GM19467 (cell line): ENCODE data around the gene ADGRL2.

Experiments used
- ATAC-seq: cut with Tn5 transposase; IDR thresholded peaks from one replicate; pipeline ENCODE4 v1.9.1; 2021; ENCODE audit warnings: mild to moderate bottlenecking, moderate library complexity; ENCODE audit not compliant: unreplicated experiment

Gene ADGRL2

DNA sequence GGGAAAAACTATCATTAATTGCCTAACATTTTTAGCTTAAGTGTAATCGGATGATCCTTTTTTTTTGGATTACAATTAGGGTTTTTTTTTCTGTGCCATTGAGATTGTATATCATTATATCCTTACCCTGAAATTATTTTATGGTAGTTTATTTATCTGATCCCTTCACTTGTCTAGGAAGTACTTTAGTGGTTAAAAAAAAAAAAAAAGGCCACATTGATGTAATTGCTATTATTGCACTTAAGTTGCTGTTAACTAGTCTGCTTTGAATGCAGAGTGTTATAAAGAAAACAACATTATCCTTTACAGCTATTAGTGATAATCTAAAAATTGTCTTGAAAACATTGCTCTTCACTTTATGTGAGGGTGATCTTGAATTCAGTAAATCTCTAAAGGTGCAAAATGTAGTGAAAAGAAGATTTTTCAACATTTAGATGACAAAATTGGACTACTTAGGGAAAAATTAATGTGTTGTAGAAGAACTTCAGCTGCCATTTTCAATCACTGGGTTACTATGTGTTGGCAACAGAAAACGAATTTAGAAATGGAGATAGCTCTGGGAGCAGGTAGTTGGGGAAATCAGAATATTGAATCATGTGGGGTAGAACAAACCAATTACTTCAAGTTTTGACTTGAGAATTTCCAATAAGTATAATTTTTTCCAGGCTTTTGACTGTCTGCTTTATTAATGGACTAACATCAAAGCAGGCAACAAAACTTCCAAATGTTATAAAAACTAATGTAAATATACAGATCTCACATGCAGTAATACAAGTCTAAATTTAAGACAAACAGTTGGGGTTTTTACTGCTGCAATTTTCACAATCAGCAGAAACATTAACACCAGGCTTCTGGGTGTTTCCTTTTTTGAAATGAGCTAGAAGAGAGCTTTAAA, 5.0 kb downstream of the ADGRL2 start:
- no peak for ATAC-seq

DNA sequence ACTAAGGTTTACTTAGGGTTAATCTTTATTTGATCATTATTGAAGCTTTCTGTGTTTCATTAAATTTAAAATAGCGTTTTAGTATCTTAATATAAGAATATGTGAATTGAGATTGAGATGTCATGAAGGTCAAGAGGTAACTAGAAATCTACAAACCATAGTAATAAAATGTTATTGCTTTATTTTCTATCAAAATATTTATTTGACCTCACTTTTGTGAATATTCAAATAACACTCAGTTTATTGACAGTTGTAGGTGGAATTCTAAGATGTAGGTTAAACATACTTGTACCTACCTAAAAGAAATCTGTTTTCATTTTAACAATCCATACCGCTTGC, 5.7 kb downstream of the ADGRL2 start:
- no peak for ATAC-seq

DNA sequence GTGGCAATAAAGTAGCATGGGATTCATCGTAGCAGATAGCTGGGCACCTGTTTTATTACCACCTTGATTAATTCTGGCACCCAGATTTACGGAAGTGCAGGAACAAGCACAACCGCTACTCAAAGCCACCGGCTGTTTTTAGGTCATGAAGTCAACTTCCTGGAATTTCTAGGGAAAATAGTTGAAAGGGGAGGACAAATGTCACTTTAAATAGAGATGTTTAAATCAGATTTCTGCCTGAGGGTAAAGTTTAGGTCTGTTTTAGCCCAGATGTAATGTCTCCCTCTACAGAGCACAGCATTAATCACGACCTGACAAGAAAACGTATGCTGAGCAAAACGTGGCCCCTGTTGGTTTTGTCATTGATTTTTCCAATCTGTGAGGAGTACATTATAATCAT, 8.0 kb downstream of the ADGRL2 start:
- no peak for ATAC-seq

DNA sequence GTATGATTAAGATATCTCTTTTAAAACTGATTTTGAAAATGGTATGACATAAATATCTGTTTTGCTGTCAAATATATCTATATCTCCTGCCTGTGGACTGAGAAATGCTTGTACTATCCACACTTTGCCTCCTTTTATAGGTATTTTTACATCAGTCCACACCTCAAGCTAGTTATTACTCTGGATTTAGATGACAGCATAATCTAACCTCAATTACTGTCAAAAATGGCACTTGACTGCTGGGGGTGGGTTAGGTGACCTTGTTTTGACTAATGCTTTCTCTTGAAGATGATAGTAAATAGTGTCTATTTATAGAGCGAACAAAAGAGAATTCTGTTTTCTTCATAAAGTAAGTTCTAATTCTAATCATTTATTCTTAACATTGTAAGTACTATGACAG, 9.1 kb downstream of the ADGRL2 start:
- ATAC-seq = no peak

DNA sequence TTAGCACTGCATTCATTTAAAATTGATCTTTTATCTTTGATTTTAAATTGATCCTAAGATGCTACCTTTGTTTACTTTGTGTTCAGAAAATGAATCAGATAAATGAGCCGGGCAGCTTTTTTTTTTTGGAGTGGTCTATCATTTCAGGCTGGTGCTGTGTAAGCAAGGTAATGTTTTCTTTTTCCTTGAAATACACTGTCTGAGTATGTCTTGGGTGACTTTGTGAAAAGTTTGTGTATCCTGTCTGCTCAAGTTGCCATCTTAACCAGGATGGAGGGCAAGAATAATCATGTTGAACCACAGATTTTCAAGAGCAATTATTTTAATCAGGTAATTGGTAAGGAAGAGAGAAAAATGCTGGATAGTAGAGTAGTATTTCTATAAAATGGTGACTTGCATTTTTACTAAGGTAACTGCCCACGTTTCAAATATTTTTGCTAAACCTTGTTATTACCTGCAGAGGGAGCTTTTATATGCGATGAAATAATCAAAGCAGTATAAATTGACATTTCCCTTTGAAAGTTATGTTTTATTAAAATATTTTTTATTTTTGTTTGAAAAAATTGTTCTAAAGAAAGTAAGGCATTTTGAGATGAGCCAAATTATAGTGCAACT, 11.1 kb downstream of the ADGRL2 start:
- ATAC-seq = no peak

DNA sequence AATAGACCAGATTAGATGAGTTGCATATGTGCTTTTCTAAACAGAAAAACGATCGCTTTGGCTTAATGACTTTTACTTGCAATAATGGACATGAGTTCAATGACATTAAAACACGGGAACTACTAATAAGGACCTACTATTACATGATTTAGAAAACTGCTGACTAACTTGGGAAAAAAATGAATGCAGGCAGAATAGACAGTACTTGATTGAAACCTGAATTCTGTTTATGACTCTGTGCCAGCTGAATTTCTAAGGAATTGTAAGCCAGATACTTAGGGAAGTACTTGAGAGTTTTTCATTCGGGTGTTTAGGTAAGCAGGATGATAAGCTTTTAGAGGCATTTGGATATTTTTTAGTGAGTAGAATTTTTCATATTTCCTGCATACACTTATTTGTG, 12.0 kb downstream of the ADGRL2 start:
- ATAC-seq = no peak

DNA sequence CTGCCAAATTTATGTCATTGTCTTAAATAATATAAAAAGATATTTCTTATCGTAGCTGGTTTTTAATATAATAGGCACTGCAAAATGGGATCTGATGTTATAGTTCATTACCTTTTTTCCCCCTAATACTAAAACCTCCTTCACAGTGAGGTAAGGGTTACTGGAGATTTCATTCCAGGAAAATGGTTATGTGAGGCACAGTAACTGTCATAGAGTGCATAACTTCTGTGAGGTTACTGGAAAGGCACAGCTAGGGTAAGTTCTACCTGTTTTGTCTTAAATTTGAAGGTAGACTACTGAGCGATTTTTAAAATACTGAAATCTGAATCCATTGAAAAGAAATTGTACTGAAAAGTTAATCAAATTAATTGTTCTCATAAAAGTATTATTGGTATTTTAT, 13.0 kb downstream of the ADGRL2 start:
- ATAC-seq = no peak

DNA sequence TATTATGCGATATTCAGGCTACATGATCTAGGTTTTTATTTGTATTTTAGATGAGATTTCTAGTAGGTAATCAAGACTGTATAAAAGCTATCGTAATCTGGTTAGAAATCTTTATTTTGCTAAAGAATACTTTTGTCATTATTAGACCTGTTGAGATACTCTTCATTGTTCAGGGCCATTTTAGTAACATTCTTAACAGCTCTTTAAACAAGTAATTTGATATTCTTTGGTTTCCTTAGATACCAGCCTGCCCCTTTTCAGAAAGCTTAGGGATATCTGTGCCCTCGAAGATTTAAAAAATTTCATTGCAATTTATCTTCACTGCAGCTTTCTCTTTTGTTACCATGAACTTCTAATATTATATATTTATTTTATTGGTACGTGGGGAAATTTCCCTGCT, 18.9 kb downstream of the ADGRL2 start:
- no peak for ATAC-seq

DNA sequence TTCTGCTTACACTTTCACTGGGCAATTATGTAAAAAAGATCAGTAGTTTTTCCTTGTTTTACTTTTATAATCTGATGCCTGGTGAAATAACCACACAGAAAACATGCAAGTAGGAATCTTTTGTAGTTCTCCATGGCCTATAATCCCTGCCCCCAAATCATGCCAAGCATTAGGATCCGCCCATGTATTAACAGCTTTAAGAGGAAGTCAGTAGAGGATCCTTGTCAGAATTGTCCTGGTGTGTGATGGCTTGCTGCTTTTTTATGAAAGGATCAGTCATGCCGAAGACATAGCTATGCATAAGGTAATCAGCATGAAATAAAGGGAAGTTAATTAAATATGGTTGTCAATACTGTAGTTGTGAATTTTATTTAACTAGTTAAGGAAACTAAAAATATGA, 20.0 kb downstream of the ADGRL2 start:
- no peak for ATAC-seq

DNA sequence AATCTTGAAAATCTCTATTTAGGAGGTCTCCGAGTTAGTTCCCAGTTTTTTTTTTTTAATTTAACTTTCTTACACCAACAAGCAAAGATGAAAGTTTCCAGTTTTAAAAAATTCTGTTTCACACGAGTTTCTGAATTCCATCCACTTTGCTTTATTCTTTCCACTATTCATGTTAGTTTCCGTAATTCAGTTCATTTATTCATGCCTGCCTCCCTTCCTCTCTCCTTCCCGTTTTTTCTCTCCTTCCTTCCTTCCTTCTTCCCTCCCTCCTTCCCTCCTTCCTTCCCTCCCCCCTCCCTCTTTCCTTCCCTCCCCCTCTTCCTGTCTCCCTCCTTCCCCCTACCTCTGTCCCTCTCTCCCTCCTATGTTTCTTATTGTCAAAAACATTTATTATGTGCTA, 22.3 kb downstream of the ADGRL2 start:
- ATAC-seq = no peak

DNA sequence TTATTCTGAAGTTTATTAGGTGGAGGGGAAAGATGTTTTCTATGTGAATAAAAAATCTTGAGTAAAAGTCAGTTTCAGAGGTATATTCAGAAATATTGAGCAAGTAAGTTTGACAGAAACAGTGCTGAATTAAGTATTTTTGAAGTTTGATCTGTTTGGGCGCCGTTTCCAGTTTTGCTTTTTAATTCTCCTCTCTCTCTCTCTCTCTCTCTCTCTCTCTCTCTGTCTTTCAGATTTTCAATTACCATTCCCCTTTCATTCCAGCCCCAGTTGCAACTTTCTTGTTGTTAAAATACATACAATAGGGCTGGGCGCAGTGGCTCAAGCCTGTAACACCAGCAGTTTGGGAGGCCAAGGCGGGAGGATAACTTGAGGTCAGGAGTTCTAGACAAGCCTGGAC, 24.0 kb downstream of the ADGRL2 start:
- ATAC-seq = no peak

DNA sequence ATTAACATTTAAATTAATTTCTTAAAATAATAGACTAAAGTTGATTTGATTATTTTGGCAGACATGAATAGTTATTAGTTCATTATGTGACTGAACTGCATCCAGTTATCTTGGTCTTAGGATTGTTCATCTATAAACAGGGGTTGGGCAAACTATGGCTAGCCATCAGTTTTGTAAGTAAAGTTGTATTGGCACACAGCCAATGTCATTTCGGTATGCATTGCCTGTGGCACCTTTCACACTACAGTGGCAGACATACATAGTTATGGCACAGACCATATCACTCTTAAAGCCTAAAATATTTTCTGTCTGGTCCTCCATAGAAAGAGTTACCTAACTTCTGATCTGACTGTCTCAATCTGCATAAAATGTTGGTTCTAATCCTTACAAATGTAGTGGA, 27.2 kb downstream of the ADGRL2 start:
- no peak for ATAC-seq

DNA sequence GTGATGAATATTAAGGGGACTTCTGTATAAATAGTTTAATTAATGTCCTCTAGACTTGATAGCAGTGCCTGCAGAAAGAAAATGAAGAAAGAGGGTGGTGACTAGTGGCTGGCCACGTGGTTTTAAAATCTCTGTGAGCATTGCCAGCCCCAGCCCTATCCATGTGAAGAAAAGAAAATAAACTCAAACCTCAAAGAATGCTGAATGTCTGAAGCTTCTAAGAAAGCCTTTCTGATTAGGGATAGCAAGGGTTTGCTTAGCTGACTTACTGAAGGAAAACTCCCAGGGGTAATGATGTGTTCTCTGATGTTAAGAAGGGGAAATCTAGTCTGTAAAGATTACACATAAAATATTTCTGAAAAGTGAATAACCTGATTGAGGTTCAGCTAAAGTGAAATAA, 31.8 kb downstream of the ADGRL2 start:
- no peak for ATAC-seq

DNA sequence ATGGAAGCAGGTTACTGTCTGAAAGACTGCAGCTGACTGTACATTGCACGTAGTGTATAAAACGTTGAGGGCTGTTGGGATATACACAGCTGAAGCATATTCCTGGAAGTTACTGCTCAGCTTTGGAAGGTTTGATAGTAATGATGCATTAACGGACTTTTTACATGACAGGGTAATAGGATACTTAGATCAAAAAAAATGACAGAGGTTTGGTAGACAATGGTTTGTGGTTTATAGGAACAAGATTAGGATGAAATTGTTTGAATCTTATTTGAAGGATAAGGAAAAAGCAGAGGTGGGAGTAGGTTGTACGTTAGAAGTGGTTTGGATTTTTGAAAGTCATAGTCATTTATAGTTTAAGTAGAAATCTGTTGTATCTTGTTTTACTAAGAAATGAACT, 33.0 kb downstream of the ADGRL2 start:
- no peak for ATAC-seq

DNA sequence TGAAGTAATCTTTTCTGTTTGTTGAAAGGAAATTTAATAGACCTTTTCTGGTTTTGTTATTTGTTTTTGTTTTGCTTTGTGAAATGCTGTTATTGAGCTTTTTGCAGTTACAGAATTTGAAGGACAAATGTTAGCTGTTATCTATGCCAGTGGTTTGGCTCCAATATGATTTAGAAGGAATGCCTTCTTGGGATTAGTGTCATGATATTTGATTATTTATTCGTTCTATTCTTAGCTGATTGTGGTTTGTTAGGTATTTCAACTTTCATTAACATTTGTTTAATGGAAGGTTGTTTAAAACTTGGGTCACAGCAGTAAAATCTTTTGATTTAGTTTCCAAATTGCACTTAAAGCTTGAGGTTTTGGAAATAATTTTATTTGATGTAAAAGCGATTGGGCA, 33.5 kb downstream of the ADGRL2 start:
- ATAC-seq = no peak

DNA sequence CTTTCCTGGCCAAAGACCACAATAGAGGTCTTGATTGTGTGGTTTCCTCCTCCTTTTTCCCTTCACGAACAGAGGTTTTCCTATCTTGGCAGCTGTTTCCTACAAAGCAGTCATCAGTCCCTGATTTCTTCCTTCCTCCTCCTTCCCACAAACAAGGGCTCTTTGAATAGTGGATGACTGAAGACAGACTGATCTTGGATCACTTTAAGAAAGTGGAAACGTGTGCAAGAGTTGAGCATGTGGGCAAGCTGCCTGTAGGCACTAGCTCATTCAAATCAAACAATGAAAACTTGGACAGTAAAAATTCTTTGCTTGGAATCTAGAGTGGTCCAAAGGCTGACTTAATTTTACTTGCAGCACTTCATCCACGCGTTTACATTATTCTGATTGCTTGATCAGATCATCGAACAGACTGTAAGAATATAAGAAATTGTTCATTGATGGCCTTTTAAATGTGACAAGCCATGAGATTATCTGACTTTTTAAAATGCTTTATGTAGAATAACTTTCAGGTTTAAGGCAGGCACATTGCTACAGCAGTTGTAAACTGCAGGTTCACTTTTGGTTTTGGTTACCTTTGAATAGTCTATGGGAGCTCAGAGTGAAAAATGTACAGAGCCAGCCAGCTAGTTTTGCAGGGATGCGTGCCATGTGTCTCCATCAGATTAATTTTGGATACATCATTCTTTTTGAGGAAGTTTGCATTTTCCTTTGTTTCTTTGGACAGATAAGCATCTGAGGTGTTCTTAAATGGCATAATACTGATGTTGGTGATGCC, 34.4 kb downstream of the ADGRL2 start:
- no peak for ATAC-seq

DNA sequence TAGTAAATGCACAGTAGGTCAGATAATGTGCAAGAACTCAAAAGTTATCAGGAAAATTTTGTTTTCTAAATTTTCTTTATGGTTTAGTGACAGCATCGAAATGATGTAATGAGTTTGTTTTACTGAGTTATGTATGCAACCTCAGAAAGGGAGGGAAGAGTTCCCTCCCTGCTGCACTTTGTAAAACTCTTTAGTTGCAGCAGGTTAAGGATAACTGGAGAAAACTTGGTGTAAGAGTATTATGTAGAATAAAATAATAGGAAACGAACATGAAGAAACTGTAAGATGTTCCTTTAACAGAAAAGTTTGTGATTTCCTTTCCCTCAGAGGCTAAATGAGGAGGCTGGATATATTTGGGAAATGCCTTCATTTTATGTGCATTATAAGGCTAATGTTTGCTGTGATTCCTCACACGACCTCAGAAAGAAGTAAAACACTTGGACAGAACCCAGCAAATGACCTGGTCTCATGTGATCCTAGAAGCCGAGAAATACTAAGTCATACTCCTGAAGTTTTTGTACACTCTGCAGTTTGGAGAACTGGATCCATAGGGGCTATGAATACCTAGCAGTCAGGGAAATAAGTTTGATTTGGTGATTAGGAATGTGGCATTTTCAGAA, 35.4 kb downstream of the ADGRL2 start:
- ATAC-seq = no peak

DNA sequence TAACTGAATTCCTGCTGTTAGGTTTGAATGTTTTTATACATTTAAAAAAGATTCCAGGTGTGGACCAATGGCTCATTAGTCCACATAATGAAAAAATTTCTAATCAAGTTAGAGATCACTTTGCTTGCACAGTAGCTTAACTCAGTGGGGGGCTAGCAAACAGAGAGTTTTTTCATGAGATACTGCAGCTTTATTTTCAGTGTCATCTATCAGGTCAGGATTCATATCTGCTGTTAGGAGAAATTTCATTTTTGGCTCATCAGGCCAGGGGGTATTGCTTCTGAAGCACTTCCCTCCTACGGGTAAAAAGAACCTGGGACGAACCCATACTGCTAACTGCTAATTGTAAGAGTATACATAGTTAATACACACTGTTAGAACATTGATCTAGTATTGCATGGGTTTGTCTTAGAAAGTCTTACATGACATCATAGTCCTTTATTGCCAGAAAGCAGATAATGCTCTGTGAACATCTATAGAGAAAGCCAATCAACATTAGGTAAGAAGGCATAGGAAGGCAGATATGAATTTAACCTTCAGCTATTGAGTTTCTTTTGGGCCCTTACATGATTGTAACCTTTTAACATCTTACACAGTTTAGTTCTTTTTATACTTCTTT, 38.0 kb downstream of the ADGRL2 start:
- no peak for ATAC-seq

DNA sequence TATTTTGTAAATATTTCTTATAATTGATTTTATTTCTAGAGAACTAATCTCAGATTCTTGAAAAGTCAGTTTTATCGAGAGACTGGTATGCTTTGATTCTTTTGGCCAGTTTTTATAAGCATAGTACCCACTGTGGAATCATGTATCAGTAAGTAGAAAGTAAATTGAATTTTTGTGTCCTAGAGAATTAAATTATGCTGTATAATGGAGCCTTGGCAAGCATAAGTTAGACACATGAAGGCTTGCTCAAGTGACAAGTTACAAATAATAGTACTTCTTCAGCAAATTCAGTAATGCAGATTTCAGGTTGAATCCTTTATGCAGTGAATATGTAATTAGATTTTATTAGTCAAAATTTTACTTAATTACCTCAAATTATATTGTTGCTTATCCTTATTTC, 40.1 kb downstream of the ADGRL2 start:
- no peak for ATAC-seq

DNA sequence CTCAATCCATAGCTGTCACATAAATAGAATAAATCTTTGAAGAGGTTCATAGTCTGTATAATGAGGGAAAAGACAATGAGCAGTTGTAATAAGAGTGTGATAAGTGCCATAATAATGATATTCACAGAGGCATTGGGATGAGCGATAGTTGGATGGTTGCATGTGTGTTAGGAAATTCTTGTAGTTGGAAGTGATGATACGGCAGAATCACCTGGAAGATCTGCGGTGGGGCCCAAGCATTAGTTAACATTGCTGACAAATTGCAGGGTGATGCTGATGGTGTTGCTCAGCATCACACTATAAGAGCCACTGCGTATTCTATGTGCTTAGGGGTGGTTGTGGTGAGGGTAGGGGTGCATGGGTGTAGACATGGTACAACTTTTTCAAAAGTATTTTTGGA, 41.1 kb downstream of the ADGRL2 start:
- no peak for ATAC-seq

DNA sequence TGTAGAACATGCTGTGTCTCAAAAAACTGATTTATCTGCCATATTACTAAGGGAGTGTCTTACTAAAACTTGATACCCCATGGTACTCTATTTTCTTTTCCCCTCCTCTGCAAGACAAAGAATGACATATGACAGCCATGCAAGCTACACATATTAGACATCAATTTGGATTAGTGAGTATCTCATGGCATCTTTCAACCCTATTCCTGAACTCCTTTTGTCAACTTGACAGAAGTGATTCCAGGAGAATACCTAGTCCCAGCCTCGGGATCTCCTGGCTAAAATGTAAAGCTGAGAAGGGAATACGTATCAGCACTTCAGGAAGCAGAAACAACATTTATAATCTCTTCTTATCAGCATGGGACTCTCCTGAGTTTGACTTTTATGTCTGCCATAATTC, 43.7 kb downstream of the ADGRL2 start:
- no peak for ATAC-seq
